IPS-15b (cell line): ENCODE measurements around the gene ASTN2.
"Not testable (repeated sequence)": the region's sequence is repeated elsewhere in the genome, so short reads cannot be mapped to it uniquely, and the experiment has no call there.

ENCODE experiments used
- H3K27me3 ChIP-seq: one replicate; pipeline ENCODE4 v1.6.1; 2013; ENCODE audit warnings: low read length; ENCODE audit not compliant: control insufficient read depth, insufficient read depth
- H3K36me3 ChIP-seq: one replicate; pipeline ENCODE4 v1.6.1; 2013; ENCODE audit warnings: low read length; ENCODE audit not compliant: control insufficient read depth, insufficient read depth
- H3K4me1 ChIP-seq: one replicate; pipeline ENCODE4 v1.6.1; 2013; ENCODE audit warnings: mild to moderate bottlenecking, low read length; ENCODE audit not compliant: control insufficient read depth, insufficient read depth
- H3K4me3 ChIP-seq: one replicate; pipeline ENCODE4 v1.5.1; 2013; ENCODE audit warnings: low read depth, low read length
- H3K9ac ChIP-seq: one replicate; pipeline ENCODE4 v1.6.1; 2013; ENCODE audit warnings: low read depth, mild to moderate bottlenecking, low read length
- H3K9me3 ChIP-seq: one replicate; pipeline ENCODE4 v1.6.1; 2013; ENCODE audit warnings: mild to moderate bottlenecking, low read length; ENCODE audit not compliant: control insufficient read depth, insufficient read depth

ASTN2 gene

GRCh38 chr9:116459576-116459975 lies 955.3 kb downstream of the ASTN2 start:
- H3K9ac ChIP-seq = no peak overlapping the region

GRCh38 chr9:116456490-116457088 lies 958.3 kb downstream of the ASTN2 start:
- Histone ChIP-seq H3K36me3 (no peaks in the 10 kb centered on the region), H3K4me1 (no peaks in the 10 kb centered on the region), H3K4me3 (no peak overlapping the region), H3K9me3 (no peaks in the 10 kb centered on the region), H3K27me3 (no peaks in the 10 kb centered on the region), H3K9ac (no peak overlapping the region)

More at GRCh38 chr9:116459576-116459975, 955.3 kb downstream of the ASTN2 start:
- H3K4me3 ChIP-seq = no peak overlapping the region
- H3K9me3 ChIP-seq = no peaks in the 10 kb centered on the region
- H3K36me3 ChIP-seq = no peaks in the 10 kb centered on the region
- no peaks in the 10 kb centered on the region for H3K4me1 ChIP-seq
- no peaks in the 10 kb centered on the region for H3K27me3 ChIP-seq

- not testable (repeated sequence) for H3K36me3 ChIP-seq, H3K9ac ChIP-seq, H3K4me3 ChIP-seq, H3K27me3 ChIP-seq, H3K4me1 ChIP-seq, H3K9me3 ChIP-seq
Measured at GRCh38 chr9:116454539-116454938, 960.3 kb downstream of the ASTN2 start.

- no peak overlapping the region for H3K9ac ChIP-seq
- no peak overlapping the region for H3K4me3 ChIP-seq
- H3K36me3 ChIP-seq = no peaks in the 10 kb centered on the region
- H3K27me3 ChIP-seq = no peaks in the 10 kb centered on the region
- no peaks in the 10 kb centered on the region for H3K4me1 ChIP-seq
- no peaks in the 10 kb centered on the region for H3K9me3 ChIP-seq
Measured at GRCh38 chr9:116453785-116454184, 961.1 kb downstream of the ASTN2 start.

GRCh38 chr9:116452634-116453033 lies 962.2 kb downstream of the ASTN2 start:
- Histone ChIP-seq H3K9me3 (no peaks in the 10 kb centered on the region), H3K27me3 (no peaks in the 10 kb centered on the region), H3K4me3 (no peak overlapping the region), H3K9ac (no peak overlapping the region), H3K4me1 (no peaks in the 10 kb centered on the region), H3K36me3 (no peaks in the 10 kb centered on the region)

- Histone ChIP-seq H3K4me3 (no peak overlapping the region), H3K9me3 (no peaks in the 10 kb centered on the region), H3K36me3 (no peaks in the 10 kb centered on the region), H3K4me1 (no peaks in the 10 kb centered on the region), H3K9ac (no peak overlapping the region), H3K27me3 (no peaks in the 10 kb centered on the region)
Measured at GRCh38 chr9:116452227-116452626, 962.6 kb downstream of the ASTN2 start.

GRCh38 chr9:116451500-116452115 lies 963.2 kb downstream of the ASTN2 start:
- Histone ChIP-seq H3K27me3 (no peaks in the 10 kb centered on the region), H3K9me3 (no peaks in the 10 kb centered on the region), H3K4me1 (no peaks in the 10 kb centered on the region), H3K9ac (no peak overlapping the region), H3K4me3 (no peak overlapping the region), H3K36me3 (no peaks in the 10 kb centered on the region)

- no peaks in the 10 kb centered on the region for H3K27me3 ChIP-seq
- no peak overlapping the region for H3K9ac ChIP-seq
- H3K4me3 ChIP-seq = no peak overlapping the region
- no peaks in the 10 kb centered on the region for H3K4me1 ChIP-seq
- H3K9me3 ChIP-seq = no peaks in the 10 kb centered on the region
- H3K36me3 ChIP-seq = no peaks in the 10 kb centered on the region
Measured at GRCh38 chr9:116450378-116451139, 964.3 kb downstream of the ASTN2 start.

- no peaks in the 10 kb centered on the region for H3K36me3 ChIP-seq
- H3K9ac ChIP-seq = no peak overlapping the region
- H3K4me1 ChIP-seq = no peaks in the 10 kb centered on the region
- H3K9me3 ChIP-seq = no peaks in the 10 kb centered on the region
- H3K4me3 ChIP-seq = no peak overlapping the region
- no peaks in the 10 kb centered on the region for H3K27me3 ChIP-seq
Measured at GRCh38 chr9:116449949-116450348, 964.9 kb downstream of the ASTN2 start.

- H3K4me1 ChIP-seq = no peaks in the 10 kb centered on the region
- H3K9me3 ChIP-seq = no peaks in the 10 kb centered on the region
- no peaks in the 10 kb centered on the region for H3K36me3 ChIP-seq
- H3K27me3 ChIP-seq = no peaks in the 10 kb centered on the region
- no peak overlapping the region for H3K9ac ChIP-seq
- H3K4me3 ChIP-seq = no peak overlapping the region
Measured at GRCh38 chr9:116448431-116448830, 966.4 kb downstream of the ASTN2 start.

GRCh38 chr9:116447934-116448333 lies 966.9 kb downstream of the ASTN2 start:
- no peaks in the 10 kb centered on the region for H3K9me3 ChIP-seq
- no peaks in the 10 kb centered on the region for H3K27me3 ChIP-seq
- H3K9ac ChIP-seq = no peak overlapping the region
- H3K4me3 ChIP-seq = no peak overlapping the region
- H3K4me1 ChIP-seq = no peaks in the 10 kb centered on the region
- no peaks in the 10 kb centered on the region for H3K36me3 ChIP-seq

GRCh38 chr9:116442528-116442927 lies 972.3 kb downstream of the ASTN2 start:
- H3K4me3 ChIP-seq = no peak overlapping the region
- no peaks in the 10 kb centered on the region for H3K4me1 ChIP-seq
- H3K36me3 ChIP-seq = peaks cover 2% of the 10 kb centered on the region
- H3K9ac ChIP-seq = no peak overlapping the region
- no peaks in the 10 kb centered on the region for H3K9me3 ChIP-seq
- H3K27me3 ChIP-seq = no peaks in the 10 kb centered on the region
